NCI-H2029 treated with DMSO at 0.1 percent for 48 hours (cell line): ENCODE data around the gene PI4K2A.
A peak's percentile ranks its signal among the peaks of the same experiment; 100 is the strongest.

Experiments used
- DNase-seq: peaks from one replicate; lab custom pipeline; 2025; lab: John Stamatoyannopoulos, UW

Gene PI4K2A

GRCh38 chr10:97640174-97640867 is at the start of gene PI4K2A:
TSS of gene PI4K2A (plus strand) at chr10:97640671. CDS start at chr10:97640743, 72 bp downstream.
- peak; percentile 83 for DNase-seq

GRCh38 chr10:97590748-97591495 is 49.5 kb upstream of the PI4K2A start:
- no peak for DNase-seq

GRCh38 chr10:97593421-97593820 is 47.0 kb upstream of the PI4K2A start:
- DNase-seq, result no peak

GRCh38 chr10:97596101-97597082 is 44.1 kb upstream of the PI4K2A start:
- no peak for DNase-seq

GRCh38 chr10:97597778-97598177 is 42.7 kb upstream of the PI4K2A start:
- DNase-seq, result no peak

GRCh38 chr10:97598407-97599271 is 41.8 kb upstream of the PI4K2A start:
- no peak for DNase-seq

- DNase-seq, result no peak
Observed at GRCh38 chr10:97599272-97599619, 41.2 kb upstream of the PI4K2A start.

GRCh38 chr10:97600616-97601015 is 39.9 kb upstream of the PI4K2A start:
- no peak for DNase-seq

GRCh38 chr10:97601268-97602215 is 38.9 kb upstream of the PI4K2A start:
- no peak for DNase-seq

- no peak for DNase-seq
Observed at GRCh38 chr10:97607095-97607636, 33.3 kb upstream of the PI4K2A start.

- DNase-seq, result no peak
Observed at GRCh38 chr10:97608991-97609561, 31.4 kb upstream of the PI4K2A start.

GRCh38 chr10:97611473-97611872 is 29.0 kb upstream of the PI4K2A start:
- DNase-seq, result no peak

- DNase-seq, result no peak
Observed at GRCh38 chr10:97612386-97612785, 28.1 kb upstream of the PI4K2A start.

GRCh38 chr10:97618285-97618684 is 22.2 kb upstream of the PI4K2A start:
- no peak for DNase-seq

GRCh38 chr10:97618733-97619132 is 21.7 kb upstream of the PI4K2A start:
- no peak for DNase-seq

- DNase-seq, result no peak
Observed at GRCh38 chr10:97623277-97623676, 17.2 kb upstream of the PI4K2A start.

GRCh38 chr10:97627731-97628130 is 12.7 kb upstream of the PI4K2A start:
- no peak for DNase-seq

GRCh38 chr10:97628228-97628627 is 12.2 kb upstream of the PI4K2A start:
- no peak for DNase-seq

GRCh38 chr10:97629289-97629688 is 11.2 kb upstream of the PI4K2A start:
- DNase-seq, result no peak

- no peak for DNase-seq
Observed at GRCh38 chr10:97631098-97631497, 9.4 kb upstream of the PI4K2A start.
